SH-SY5Y (cell line): ENCODE data around the gene CRADD.

Experiments used
- GATA2 ChIP-seq: IDR thresholded peaks from 2 replicates; pipeline ENCODE4 v1.6.1; 2011; ENCODE audit warnings: mild to moderate bottlenecking, low read depth, low read length
- GATA3 ChIP-seq: IDR thresholded peaks from 2 replicates; pipeline ENCODE4 v1.6.1; 2011; ENCODE audit warnings: low read depth, mild to moderate bottlenecking, low read length, moderate library complexity

CRADD gene

DNA sequence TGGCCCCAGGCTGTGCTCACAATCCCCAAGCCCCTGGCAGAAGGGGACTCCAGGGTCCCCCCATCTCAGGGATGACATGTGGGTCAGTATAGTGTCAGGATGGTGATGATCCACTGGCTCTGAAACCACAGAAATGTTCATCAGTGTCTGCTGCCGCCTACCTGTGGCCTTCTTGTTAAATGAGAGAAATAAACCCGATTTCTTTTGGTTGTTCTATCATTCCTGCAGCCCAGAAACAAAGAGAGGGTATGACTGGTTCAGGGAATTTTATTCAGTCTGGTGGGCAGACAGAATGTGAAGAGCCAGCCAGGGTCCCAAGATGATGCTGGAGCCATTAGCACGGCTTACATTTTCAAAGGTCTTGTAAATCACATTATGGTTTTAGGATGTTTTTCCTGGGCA lies 86.6 kb downstream of the CRADD start:
- TF ChIP-seq GATA2 (no peak), GATA3 (no peak)

GRCh38 chr12:93766371-93766770 lies 89.2 kb downstream of the CRADD start:
- no peak for TF ChIP-seq GATA3
- TF ChIP-seq GATA2, result no peak

DNA sequence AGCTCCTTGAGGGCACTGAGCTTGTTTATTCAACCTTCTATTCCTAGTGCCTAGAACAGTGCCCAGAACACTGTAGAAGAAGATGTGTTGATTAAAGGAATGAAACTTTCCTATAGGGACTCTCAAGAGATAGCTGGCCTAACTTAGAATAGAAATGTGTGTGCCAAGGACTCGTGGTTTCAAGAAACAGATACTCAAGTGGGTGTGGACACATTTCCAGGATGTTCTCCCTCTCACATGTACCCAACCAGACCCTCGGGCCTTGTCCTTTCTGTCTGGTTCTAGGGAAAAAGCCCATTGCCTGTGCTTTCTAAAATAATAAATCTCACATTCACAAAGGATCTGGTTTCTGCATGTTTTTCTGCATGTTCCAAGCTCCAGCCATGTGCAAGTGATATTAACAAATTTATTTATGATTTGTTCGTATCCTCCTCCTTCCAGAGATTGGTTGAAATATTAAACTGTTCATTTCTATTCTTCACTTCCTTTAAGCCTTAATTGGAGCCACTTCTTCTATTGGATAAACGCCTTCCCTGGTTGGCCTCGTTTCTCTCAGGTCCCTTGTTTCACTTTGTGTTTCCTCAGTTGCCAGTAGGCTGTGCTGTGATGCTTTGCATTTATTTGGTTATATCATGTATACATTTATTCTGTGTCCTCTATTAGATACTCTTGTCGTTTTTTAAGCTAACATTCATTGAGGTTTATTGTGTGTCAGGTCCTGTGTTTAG lies 89.8 kb downstream of the CRADD start:
- TF ChIP-seq GATA2 (no peak), GATA3 (no peak)

DNA sequence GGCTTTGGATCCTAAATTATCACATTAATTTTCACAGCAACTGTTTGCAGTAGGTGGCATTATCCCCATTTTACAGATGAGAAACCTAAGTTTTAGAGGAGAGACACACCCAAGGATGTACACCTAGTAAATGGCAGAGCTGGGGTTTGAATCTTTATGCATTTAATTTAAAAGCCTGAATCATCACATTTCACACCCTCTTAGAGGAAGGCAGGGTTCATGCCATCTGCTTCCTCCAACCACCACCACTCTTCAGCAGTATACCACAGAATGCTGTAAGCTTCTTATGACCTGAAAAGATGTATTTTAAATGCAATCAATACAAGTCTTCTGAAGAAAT lies 90.3 kb downstream of the CRADD start:
- TF ChIP-seq GATA2 (no peak), GATA3 (no peak)

- TF ChIP-seq GATA2 (no peak), GATA3 (no peak)
Observed at GRCh38 chr12:93772003-93772700, 95.0 kb downstream of the CRADD start.

DNA sequence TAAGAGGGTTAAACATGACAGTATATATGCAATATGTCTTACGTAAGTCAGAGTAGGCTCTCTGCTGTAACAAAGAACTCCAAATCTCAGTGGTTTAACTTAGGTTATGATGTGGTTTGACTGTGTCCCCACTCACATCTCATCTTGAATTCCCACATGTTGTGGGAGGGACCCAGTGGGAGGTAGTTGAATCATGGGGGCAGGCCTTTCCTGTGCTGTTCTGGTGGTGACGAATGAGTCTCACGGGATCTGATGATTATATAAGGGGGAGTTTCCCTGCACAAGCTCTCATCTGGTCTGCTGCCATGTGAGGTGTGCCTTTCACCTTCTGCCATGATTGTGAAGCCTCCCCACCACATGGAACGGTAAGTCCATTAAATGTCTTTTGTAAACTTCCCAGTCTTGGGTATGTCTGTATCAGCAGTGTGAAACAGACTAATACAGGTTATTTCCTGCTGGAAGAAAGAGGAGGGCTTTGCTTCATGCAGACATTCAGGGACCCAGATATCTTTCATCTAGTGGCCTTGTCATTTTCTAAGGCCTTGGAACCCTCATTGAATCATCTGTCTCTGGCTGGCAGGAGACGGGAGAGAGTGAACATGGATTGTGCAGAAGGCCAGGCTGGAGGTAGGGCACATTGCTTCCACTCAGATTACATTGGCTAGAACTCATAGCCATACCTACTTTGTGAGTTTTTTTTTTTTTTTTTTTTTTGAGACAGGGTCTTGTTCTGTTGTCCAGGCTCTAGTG lies 96.1 kb downstream of the CRADD start:
- no peak for TF ChIP-seq GATA3
- TF ChIP-seq GATA2, result no peak

DNA sequence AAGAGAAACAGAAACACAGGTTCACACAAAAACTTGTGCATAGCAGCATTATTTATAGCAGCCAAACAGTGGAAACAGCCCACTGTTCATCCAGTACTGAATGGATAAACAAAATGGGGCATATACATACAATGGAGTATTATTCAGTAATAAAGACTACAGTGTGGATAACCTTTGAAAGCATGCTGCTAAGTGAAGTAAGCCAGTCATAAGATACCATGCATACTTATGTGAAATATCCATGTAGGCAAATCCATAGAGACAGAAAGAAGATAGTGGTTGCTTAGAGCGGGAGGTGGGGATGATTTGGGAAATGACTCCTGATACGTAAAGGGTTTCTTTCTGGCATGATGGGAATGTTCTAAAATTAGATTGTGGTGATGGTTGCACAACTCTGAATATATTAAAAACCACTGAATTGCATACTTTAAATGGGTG lies 99.4 kb downstream of the CRADD start:
- TF ChIP-seq GATA3, result no peak
- TF ChIP-seq GATA2, result no peak

DNA sequence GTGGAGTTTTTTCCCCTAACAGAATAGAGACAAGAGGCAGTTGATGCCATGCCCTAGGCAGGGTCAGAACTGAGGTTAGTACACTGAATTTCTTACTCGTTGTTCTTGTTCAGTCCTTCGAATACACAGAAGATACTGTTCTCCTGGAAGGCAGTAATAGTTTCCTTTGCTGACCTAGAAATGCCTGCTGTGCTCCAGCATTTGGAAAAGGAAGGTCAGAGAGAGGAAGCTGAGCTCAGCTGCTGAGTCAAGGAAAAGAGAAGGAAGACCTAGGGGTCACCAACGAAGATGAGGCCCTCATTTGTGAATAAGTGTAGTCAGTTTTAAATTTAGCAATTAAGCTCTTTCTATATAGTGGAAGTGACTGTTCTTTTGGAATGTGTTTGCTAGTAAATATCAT lies 100.1 kb downstream of the CRADD start:
- no peak for TF ChIP-seq GATA3
- TF ChIP-seq GATA2, result no peak

DNA sequence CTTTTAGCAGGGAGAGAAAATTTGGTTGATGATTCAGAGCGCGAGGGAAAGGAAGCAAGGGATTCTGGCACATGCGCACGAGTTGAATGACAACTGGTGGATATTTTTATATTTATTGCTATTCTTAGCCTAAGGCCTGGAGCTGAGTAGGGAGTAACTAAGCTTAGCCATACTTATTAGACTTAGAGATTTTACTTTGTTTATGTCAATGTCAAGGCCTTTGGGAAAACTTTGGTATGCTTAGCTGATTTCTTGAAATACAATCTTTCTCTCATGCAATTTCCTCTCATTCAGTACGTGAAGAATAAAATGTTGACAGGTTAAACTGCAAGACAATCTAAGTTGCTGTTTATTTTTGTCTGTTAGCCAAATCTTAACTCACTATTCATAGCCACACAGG lies 101.1 kb downstream of the CRADD start:
- no peak for TF ChIP-seq GATA2
- TF ChIP-seq GATA3, result no peak

DNA sequence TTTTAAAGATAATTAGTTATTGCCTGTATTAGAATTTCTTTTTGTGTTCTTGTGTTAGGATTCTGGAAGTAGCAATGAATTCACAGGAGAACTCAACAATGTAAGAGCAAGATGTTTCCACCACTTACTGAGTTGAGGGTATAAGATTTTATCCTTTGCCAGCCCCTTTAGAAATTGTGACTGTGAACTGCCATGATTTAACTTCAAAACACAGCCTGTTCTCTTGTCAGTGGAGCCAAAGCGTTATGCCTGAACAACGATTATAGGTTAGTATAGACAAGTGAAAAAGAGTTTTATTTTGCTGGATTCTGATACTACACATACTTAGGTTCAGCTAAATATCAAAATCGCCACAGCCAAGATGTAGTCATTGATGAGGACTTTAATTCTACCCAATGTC lies 101.6 kb downstream of the CRADD start:
- no peak for TF ChIP-seq GATA2
- no peak for TF ChIP-seq GATA3

GRCh38 chr12:93780101-93780641 lies 103.0 kb downstream of the CRADD start:
- TF ChIP-seq GATA3 (no peak), GATA2 (no peak)

- TF ChIP-seq GATA3 (no peak), GATA2 (no peak)
Observed at GRCh38 chr12:93782853-93783252, 105.7 kb downstream of the CRADD start.

GRCh38 chr12:93783832-93784231 lies 106.7 kb downstream of the CRADD start:
- 0 out of 2 replicates have a peak, but pooled peaks have one; percentile 12 for TF ChIP-seq GATA2
- TF ChIP-seq GATA3, result no peak

GRCh38 chr12:93784339-93785086 lies 107.3 kb downstream of the CRADD start:
- TF ChIP-seq GATA3 (peak; percentile 98), GATA2 (peak; percentile 99)
